ENCODE data around the gene CLNK. TPM values are rescaled to one million over a fixed set of nuclear protein-coding genes. Genes with fewer than 3 reads are reported as not detected.

CLNK gene
- total RNA-seq, 4 donors from 2014 or later = 0.17 to 1.3 (median 0.45) TPM; not detected in 1

DNA sequence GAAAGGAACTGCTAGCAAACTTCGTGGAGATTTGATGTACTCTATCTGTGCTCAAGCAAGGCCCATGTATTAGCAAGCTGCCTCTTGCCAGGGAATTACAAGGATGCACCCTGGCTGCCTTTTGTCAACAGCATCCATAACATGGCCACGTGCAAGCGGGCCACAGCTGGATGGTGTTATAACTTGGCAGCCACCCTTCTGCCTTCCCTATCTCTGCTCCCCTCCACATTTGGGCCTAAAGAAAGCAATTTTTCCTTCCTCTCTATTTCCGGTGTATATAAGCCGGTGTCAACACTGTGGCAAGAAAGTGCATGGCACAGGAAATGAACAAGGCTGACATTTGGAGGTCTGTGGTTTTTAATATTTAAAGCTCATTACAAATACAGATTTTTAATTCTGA, 94.8 kb downstream of the CLNK start:
- peak in 1 of 2 donors; percentile 42 for DNase-seq (ENCODE audit: low spot score in 2 of 2)
- TF ChIP-seq, protein P1, sequence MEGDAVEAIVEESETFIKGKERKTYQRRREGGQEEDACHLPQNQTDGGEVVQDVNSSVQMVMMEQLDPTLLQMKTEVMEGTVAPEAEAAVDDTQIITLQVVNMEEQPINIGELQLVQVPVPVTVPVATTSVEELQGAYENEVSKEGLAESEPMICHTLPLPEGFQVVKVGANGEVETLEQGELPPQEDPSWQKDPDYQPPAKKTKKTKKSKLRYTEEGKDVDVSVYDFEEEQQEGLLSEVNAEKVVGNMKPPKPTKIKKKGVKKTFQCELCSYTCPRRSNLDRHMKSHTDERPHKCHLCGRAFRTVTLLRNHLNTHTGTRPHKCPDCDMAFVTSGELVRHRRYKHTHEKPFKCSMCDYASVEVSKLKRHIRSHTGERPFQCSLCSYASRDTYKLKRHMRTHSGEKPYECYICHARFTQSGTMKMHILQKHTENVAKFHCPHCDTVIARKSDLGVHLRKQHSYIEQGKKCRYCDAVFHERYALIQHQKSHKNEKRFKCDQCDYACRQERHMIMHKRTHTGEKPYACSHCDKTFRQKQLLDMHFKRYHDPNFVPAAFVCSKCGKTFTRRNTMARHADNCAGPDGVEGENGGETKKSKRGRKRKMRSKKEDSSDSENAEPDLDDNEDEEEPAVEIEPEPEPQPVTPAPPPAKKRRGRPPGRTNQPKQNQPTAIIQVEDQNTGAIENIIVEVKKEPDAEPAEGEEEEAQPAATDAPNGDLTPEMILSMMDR (IDR thresholded peaks at IDR 0.05) = no peak
- no peak for TF ChIP-seq POLR2A (IDR thresholded peaks at IDR 0.05)
- intact Hi-C loops (cut with DNase I; ENCODE audit: low total_unique reads) = no loop called here
- no peak overlapping the region for H3K4me3 ChIP-seq (ENCODE audit: low read depth, poor library complexity, severe bottlenecking)
- WGBS, 2 donors = 29 to 41% methylated on average over 5 of the region's 5 CpGs

DNA sequence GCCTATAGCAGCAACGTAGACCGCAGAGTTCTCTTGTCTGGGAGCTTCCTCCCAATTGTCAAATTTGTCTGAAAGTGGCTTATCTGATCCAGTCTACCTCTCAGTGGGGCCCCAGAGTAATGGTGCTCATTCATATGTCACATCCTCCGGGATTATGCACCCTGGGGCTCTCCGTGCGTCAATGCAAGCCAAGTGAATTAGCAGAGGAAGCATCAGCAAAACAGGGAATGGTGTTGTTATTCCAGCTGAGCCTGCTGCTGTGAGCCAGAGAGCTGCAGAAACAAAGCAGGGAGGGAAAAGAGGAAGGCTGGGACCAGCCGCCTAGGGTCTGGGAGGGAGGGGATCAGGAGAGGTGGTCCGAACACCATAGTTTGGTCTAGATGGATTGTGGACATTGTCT, 95.2 kb downstream of the CLNK start:
- peak in 1 of 2 donors; percentile 58 for DNase-seq (ENCODE audit: low spot score in 2 of 2)
- 61 to 63% methylated on average over 7 of the region's 7 CpGs for WGBS, 2 donors
- H3K4me3 ChIP-seq (ENCODE audit: low read depth, poor library complexity, severe bottlenecking) = no peak overlapping the region
- TF ChIP-seq, protein P1 (IDR thresholded peaks at IDR 0.05) = no peak
- TF ChIP-seq POLR2A (IDR thresholded peaks at IDR 0.05) = no peak
- intact Hi-C loops (cut with DNase I; ENCODE audit: low total_unique reads) = no loop called here

DNA sequence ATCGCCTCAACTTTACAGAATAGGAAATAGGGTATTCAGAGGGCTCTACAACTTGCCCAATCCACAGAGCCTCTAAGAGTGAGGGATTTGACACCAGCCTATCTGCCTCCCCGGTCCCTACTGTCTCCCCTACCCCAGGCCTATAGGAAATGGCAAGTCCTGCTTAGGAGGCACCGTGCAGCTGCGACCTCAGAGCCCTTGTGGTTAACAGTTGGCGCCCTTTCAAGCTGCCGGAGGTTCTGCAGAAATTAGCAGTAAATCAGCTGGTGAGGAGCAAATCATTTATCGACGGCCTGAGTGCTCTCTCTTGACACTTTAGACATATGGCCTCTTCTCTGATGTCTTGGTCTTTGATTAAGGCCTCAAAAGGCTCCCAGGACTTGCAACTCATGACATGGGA, 96.9 kb downstream of the CLNK start:
- H3K4me3 ChIP-seq (ENCODE audit: low read depth, poor library complexity, severe bottlenecking) = no peak overlapping the region
- intact Hi-C loops (cut with DNase I; ENCODE audit: low total_unique reads) = no loop called here
- no peak for TF ChIP-seq POLR2A (IDR thresholded peaks at IDR 0.05)
- TF ChIP-seq, protein P1 (IDR thresholded peaks at IDR 0.05) = no peak
- peak in 1 of 2 donors; percentile 26 for DNase-seq (ENCODE audit: low spot score in 2 of 2)
- WGBS, 2 donors = 61 to 62% methylated on average over 8 of the region's 8 CpGs

DNA sequence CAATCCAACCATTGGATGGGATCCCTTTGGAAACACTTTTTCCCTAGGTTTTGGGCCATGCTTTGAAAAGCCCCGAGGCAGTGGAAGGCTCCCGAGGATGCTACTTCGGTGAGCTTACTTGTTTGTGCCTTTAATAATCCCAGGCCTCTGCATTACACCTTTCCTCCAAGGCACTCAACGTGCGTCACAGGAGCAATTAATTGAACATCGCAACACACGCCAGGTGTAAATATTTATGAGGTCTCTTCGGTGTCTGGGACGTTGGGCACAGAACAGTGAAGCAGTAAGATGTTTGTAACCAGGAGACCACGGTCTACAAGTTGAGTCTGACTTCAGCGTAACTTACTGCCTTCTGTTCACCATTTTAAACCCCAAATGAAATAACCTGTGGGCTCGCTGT, 97.3 kb downstream of the CLNK start:
- no peak for TF ChIP-seq POLR2A (IDR thresholded peaks at IDR 0.05)
- TF ChIP-seq, protein P1 (IDR thresholded peaks at IDR 0.05) = no peak
- no peak overlapping the region for H3K4me3 ChIP-seq (ENCODE audit: low read depth, poor library complexity, severe bottlenecking)
- 86 to 87% methylated on average over 12 of the region's 12 CpGs for WGBS, 2 donors
- intact Hi-C loops (cut with DNase I; ENCODE audit: low total_unique reads) = no loop called here
- DNase-seq (ENCODE audit: low spot score in 2 of 2) = peak in 1 of 2 donors; percentile 58

DNA sequence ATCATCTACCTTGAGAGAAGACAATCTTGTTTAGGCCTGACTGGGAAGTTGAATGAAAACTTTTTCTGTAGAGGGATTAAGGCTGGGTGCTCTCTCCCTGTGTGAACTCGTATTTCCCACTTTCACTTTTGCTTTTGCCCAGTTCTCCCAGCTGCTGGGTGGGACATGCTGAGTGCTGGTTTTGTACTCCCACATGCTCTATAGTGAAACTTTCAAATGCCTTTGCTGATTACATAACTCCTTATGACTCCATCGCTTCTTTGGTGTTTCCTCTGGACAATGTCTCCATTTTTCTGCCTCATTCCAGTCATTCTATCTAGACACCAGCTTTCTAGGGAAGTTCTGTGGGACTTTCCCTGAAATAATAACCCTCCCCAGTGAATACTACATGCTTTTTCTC, 100.5 kb downstream of the CLNK start:
- intact Hi-C loops (cut with DNase I; ENCODE audit: low total_unique reads) = no loop called here
- TF ChIP-seq, protein P1 (IDR thresholded peaks at IDR 0.05) = no peak
- TF ChIP-seq POLR2A (IDR thresholded peaks at IDR 0.05) = no peak

DNA sequence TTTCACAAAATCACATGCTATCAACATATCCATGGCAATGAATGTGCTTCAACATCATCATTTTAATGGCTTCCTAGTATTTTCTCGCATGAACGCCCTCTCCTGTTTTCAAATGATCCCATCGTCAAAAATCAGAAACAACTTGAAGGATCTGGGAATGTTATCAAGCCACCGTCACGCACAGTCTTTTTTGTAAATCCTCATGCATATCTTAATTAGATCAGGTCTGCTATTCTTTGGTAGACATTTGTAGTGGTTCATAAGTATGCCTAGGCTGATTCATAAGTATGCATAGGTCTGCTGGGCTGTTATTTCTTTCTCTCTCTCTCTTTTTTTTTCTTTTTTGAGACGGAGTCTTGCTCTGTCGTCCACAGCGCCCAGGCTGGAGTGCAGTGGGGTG, 101.6 kb downstream of the CLNK start:
- intact Hi-C loops (cut with DNase I; ENCODE audit: low total_unique reads) = no loop called here
- no peak overlapping the region for H3K4me3 ChIP-seq (ENCODE audit: low read depth, poor library complexity, severe bottlenecking)
- 88 to 91% methylated on average over 8 of the region's 8 CpGs for WGBS, 2 donors
- no peak for TF ChIP-seq POLR2A (IDR thresholded peaks at IDR 0.05)
- TF ChIP-seq, protein P1 (IDR thresholded peaks at IDR 0.05) = no peak
- DNase-seq (ENCODE audit: low spot score in 2 of 2) = no peak

More for the DNA sequence above, 100.5 kb downstream of the CLNK start:
- DNase-seq (ENCODE audit: low spot score in 2 of 2) = peak in 1 of 2 donors; percentile 68
- no peak overlapping the region for H3K4me3 ChIP-seq (ENCODE audit: low read depth, poor library complexity, severe bottlenecking)
- 4 to 7% methylated on average over 2 of the region's 2 CpGs for WGBS, 2 donors

All from lower leg skin (tissue), 4 donors.